ENCODE results near the gene PXDN.

PXDN gene

GRCh38 chr2:1750933-1751766 lies 6.8 kb upstream of the PXDN start:
- Histone ChIP-seq H3K9ac (ENCODE audit: low read depth, low read length) (peak overlapping the region; percentile 25), H3K9me3 (replicated peaks; ENCODE audit: low read length) (no peaks in the 10 kb centered on the region), H3K4me2 (ENCODE audit: low read length) (peak overlapping the region; percentile 47), H3K4me1 (ENCODE audit: control insufficient read depth, insufficient read depth, low read length) (peaks cover 8% of the 10 kb centered on the region), H3K4me3 (ENCODE audit: low read length) (no peak overlapping the region), H3K27me3 (ENCODE audit: control insufficient read depth, insufficient read depth, low read length) (peaks cover 18% of the 10 kb centered on the region), H3K36me3 (ENCODE audit: insufficient read depth, low read length) (no peaks in the 10 kb centered on the region)

- Histone ChIP-seq H3K4me2 (ENCODE audit: low read length) (no peak overlapping the region), H3K4me3 (ENCODE audit: low read length) (no peak overlapping the region), H3K27me3 (ENCODE audit: control insufficient read depth, insufficient read depth, low read length) (peaks cover 18% of the 10 kb centered on the region), H3K4me1 (ENCODE audit: control insufficient read depth, insufficient read depth, low read length) (peaks cover 9% of the 10 kb centered on the region), H3K36me3 (ENCODE audit: insufficient read depth, low read length) (no peaks in the 10 kb centered on the region), H3K9ac (ENCODE audit: low read depth, low read length) (no peak overlapping the region), H3K9me3 (replicated peaks; ENCODE audit: low read length) (no peaks in the 10 kb centered on the region)
These were observed 6.1 kb upstream of the PXDN start for GRCh38 chr2:1750270-1750932.

- H3K27me3 ChIP-seq (ENCODE audit: control insufficient read depth, insufficient read depth, low read length) = peaks cover 18% of the 10 kb centered on the region
- no peak overlapping the region for H3K9ac ChIP-seq (ENCODE audit: low read depth, low read length)
- no peak overlapping the region for H3K4me2 ChIP-seq (ENCODE audit: low read length)
- no peaks in the 10 kb centered on the region for H3K36me3 ChIP-seq (ENCODE audit: insufficient read depth, low read length)
- no peak overlapping the region for H3K4me3 ChIP-seq (ENCODE audit: low read length)
- H3K4me1 ChIP-seq (ENCODE audit: control insufficient read depth, insufficient read depth, low read length) = peaks cover 17% of the 10 kb centered on the region
- H3K9me3 ChIP-seq (replicated peaks; ENCODE audit: low read length) = no peaks in the 10 kb centered on the region
These were observed 5.3 kb upstream of the PXDN start for GRCh38 chr2:1749489-1750119.

- no peak overlapping the region for H3K4me3 ChIP-seq (ENCODE audit: low read length)
- peaks cover 15% of the 10 kb centered on the region for H3K27me3 ChIP-seq (ENCODE audit: control insufficient read depth, insufficient read depth, low read length)
- no peak overlapping the region for H3K4me2 ChIP-seq (ENCODE audit: low read length)
- peaks cover 18% of the 10 kb centered on the region for H3K4me1 ChIP-seq (ENCODE audit: control insufficient read depth, insufficient read depth, low read length)
- H3K9me3 ChIP-seq (replicated peaks; ENCODE audit: low read length) = no peaks in the 10 kb centered on the region
- H3K9ac ChIP-seq (ENCODE audit: low read depth, low read length) = no peak overlapping the region
- no peaks in the 10 kb centered on the region for H3K36me3 ChIP-seq (ENCODE audit: insufficient read depth, low read length)
These were observed 4.6 kb upstream of the PXDN start for GRCh38 chr2:1748741-1749488.

GRCh38 chr2:1748176-1748740 lies 3.9 kb upstream of the PXDN start:
- peaks cover 18% of the 10 kb centered on the region for H3K4me1 ChIP-seq (ENCODE audit: control insufficient read depth, insufficient read depth, low read length)
- no peak overlapping the region for H3K4me3 ChIP-seq (ENCODE audit: low read length)
- H3K9ac ChIP-seq (ENCODE audit: low read depth, low read length) = no peak overlapping the region
- no peaks in the 10 kb centered on the region for H3K9me3 ChIP-seq (replicated peaks; ENCODE audit: low read length)
- H3K4me2 ChIP-seq (ENCODE audit: low read length) = no peak overlapping the region
- H3K36me3 ChIP-seq (ENCODE audit: insufficient read depth, low read length) = no peaks in the 10 kb centered on the region
- H3K27me3 ChIP-seq (ENCODE audit: control insufficient read depth, insufficient read depth, low read length) = peaks cover 15% of the 10 kb centered on the region

- Histone ChIP-seq H3K36me3 (ENCODE audit: insufficient read depth, low read length) (no peaks in the 10 kb centered on the region), H3K4me3 (ENCODE audit: low read length) (no peak overlapping the region), H3K4me1 (ENCODE audit: control insufficient read depth, insufficient read depth, low read length) (peaks cover 20% of the 10 kb centered on the region), H3K9ac (ENCODE audit: low read depth, low read length) (no peak overlapping the region), H3K4me2 (ENCODE audit: low read length) (no peak overlapping the region), H3K27me3 (ENCODE audit: control insufficient read depth, insufficient read depth, low read length) (peaks cover 13% of the 10 kb centered on the region), H3K9me3 (replicated peaks; ENCODE audit: low read length) (no peaks in the 10 kb centered on the region)
These were observed 3.0 kb upstream of the PXDN start for GRCh38 chr2:1747065-1747941.

- Histone ChIP-seq H3K4me2 (ENCODE audit: low read length) (no peak overlapping the region), H3K4me3 (ENCODE audit: low read length) (no peak overlapping the region), H3K9ac (ENCODE audit: low read depth, low read length) (no peak overlapping the region), H3K4me1 (ENCODE audit: control insufficient read depth, insufficient read depth, low read length) (peaks cover 27% of the 10 kb centered on the region), H3K9me3 (replicated peaks; ENCODE audit: low read length) (no peaks in the 10 kb centered on the region), H3K36me3 (ENCODE audit: insufficient read depth, low read length) (peaks cover 3% of the 10 kb centered on the region), H3K27me3 (ENCODE audit: control insufficient read depth, insufficient read depth, low read length) (peaks cover 5% of the 10 kb centered on the region)
These were observed 2.1 kb upstream of the PXDN start for GRCh38 chr2:1746174-1747064.

GRCh38 chr2:1745171-1746023 lies 1.1 kb upstream of the PXDN start:
- H3K4me2 ChIP-seq (ENCODE audit: low read length) = peak overlapping the region; percentile 92
- peaks cover 32% of the 10 kb centered on the region for H3K4me1 ChIP-seq (ENCODE audit: control insufficient read depth, insufficient read depth, low read length)
- no peaks in the 10 kb centered on the region for H3K9me3 ChIP-seq (replicated peaks; ENCODE audit: low read length)
- no peaks in the 10 kb centered on the region for H3K27me3 ChIP-seq (ENCODE audit: control insufficient read depth, insufficient read depth, low read length)
- H3K36me3 ChIP-seq (ENCODE audit: insufficient read depth, low read length) = peaks cover 3% of the 10 kb centered on the region
- peak overlapping the region; percentile 79 for H3K4me3 ChIP-seq (ENCODE audit: low read length)
- H3K9ac ChIP-seq (ENCODE audit: low read depth, low read length) = peak overlapping the region; percentile 85

GRCh38 chr2:1744151-1744445 lies 217 bp downstream of the PXDN start:
- peaks cover 10% of the 10 kb centered on the region for H3K36me3 ChIP-seq (ENCODE audit: insufficient read depth, low read length)
- peak overlapping the region; percentile 92 for H3K4me2 ChIP-seq (ENCODE audit: low read length)
- H3K4me3 ChIP-seq (ENCODE audit: low read length) = peak overlapping the region; percentile 79
- no peaks in the 10 kb centered on the region for H3K27me3 ChIP-seq (ENCODE audit: control insufficient read depth, insufficient read depth, low read length)
- H3K4me1 ChIP-seq (ENCODE audit: control insufficient read depth, insufficient read depth, low read length) = peaks cover 45% of the 10 kb centered on the region
- H3K9ac ChIP-seq (ENCODE audit: low read depth, low read length) = peak overlapping the region; percentile 85
- H3K9me3 ChIP-seq (replicated peaks; ENCODE audit: low read length) = no peaks in the 10 kb centered on the region
